K562 treated with DMSO at 1 percent for 4 hours (cell line): ENCODE measurements around the gene ZNF195. TPM values are rescaled to one million over a fixed set of nuclear protein-coding genes. Genes with fewer than 3 reads are reported as not detected.

ENCODE experiments used
- total RNA-seq: library from RNA; unstranded; fragments of 300-600 nt; gene quantifications from 2 replicates; pipeline ENCODE4 v1.2.3, GENCODE V29; 2022; ENCODE audit not compliant: insufficient read depth

ZNF195 gene
- total RNA-seq, result 12.6 and 22.9 TPM in 2 replicates

DNA sequence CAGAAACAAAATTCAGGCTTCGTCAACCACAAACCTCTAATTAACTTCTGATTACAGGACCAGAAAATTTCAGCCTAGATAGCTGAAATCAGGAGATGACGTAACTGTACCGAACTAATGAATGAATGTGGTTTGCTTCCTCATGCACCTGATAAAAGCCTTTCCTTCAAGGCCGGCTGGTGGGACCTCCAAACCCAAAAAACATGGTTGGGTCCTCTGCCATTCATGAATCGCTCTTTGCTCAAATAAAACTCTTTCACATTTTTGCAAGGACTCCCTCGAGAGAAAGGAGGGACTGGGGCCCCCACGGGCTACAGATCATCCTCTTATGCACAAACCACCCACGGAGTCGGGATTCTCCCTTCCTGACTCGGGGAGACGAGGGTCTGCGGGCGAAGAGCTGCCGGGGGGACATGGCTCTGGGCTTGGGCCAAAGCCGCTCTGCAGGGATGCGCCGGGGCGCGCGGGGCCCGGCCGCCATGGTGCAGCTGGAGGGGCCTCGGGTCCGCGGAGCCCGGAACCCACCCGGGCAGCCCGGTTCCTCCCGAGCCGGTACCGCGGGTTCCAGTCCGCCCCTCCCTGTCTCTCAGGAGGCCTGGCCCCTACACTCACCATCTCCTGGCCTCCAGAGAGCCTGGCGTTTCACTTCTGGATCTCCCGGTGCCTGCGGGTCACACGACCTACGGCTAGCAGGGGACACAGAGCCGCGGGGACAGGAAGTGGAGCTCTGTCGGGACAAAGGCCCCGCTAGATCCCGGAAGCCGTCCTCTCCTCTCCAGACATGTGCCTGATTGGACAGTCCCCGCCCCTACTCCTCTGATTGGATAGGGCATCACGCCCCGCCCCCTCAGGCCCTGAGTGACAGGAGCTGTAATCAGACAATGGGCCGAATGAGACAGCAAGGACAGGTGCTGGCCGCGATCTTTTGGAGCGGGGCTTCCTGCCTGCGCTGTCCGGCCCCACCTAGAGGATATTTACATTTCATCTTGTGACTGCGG, at the start of gene ZNF195:
Gene ZNF195 (minus strand): TSS at position 721 of the 998 bp plus-strand sequence. CDS start 106 bp downstream, at position 615.

Other genes with a start within 250 kb of the ZNF195 start
- 7.1 and 8.0 TPM in 2 replicates for gene OSBPL5, start 213.8 kb downstream of the ZNF195 start, total RNA-seq
- not detected in 2 replicates for gene MRGPRG, start 160.3 kb downstream of the ZNF195 start, total RNA-seq
- gene MRGPRE, start 146.7 kb downstream of the ZNF195 start, total RNA-seq, result not detected in 2 replicates